ENCODE measurements around the gene GPR180. TPM values are rescaled to one million over a fixed set of nuclear protein-coding genes. Genes with fewer than 3 reads are reported as not detected.

The GPR180 gene
- total RNA-seq, 1 donor from 2014 or later, result 6.5 TPM

DNA sequence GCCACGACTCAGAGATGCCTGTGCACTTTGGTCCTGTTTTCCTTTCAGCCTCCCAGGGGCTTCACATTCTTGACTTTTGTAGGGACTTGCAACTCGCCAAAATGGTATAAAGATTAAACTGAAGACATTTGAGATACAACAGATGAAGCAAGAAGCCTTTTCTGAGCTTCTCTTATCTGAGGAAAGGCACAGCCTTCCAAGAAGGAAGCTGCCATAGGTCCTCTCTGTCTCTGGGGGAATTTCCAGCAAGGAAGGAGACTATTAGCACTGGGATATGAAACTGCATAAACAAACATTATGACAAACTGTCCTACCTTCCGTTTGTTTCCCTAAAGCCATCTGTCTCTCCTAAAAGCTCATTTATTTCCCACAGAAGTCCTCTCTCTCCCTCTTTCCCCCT is 45.0 kb upstream of the GPR180 start:
- Mint-ChIP-seq H3K36me3 (ENCODE audit: unreplicated experiment) (no peaks in the 10 kb centered on the region), H3K4me1 (ENCODE audit: unreplicated experiment) (no peaks in the 10 kb centered on the region), H3K27me3 (ENCODE audit: unreplicated experiment) (no peaks in the 10 kb centered on the region), H3K9me3 (ENCODE audit: unreplicated experiment) (no peaks in the 10 kb centered on the region), H3K27ac (ENCODE audit: unreplicated experiment) (no peak overlapping the region), H3K4me3 (ENCODE audit: unreplicated experiment) (no peak overlapping the region)
- TF ChIP-seq, protein P1, sequence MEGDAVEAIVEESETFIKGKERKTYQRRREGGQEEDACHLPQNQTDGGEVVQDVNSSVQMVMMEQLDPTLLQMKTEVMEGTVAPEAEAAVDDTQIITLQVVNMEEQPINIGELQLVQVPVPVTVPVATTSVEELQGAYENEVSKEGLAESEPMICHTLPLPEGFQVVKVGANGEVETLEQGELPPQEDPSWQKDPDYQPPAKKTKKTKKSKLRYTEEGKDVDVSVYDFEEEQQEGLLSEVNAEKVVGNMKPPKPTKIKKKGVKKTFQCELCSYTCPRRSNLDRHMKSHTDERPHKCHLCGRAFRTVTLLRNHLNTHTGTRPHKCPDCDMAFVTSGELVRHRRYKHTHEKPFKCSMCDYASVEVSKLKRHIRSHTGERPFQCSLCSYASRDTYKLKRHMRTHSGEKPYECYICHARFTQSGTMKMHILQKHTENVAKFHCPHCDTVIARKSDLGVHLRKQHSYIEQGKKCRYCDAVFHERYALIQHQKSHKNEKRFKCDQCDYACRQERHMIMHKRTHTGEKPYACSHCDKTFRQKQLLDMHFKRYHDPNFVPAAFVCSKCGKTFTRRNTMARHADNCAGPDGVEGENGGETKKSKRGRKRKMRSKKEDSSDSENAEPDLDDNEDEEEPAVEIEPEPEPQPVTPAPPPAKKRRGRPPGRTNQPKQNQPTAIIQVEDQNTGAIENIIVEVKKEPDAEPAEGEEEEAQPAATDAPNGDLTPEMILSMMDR (IDR thresholded peaks at IDR 0.05), result no peak
- DNase-seq (ENCODE audit: extremely low spot score, unreplicated experiment), result no peak

DNA sequence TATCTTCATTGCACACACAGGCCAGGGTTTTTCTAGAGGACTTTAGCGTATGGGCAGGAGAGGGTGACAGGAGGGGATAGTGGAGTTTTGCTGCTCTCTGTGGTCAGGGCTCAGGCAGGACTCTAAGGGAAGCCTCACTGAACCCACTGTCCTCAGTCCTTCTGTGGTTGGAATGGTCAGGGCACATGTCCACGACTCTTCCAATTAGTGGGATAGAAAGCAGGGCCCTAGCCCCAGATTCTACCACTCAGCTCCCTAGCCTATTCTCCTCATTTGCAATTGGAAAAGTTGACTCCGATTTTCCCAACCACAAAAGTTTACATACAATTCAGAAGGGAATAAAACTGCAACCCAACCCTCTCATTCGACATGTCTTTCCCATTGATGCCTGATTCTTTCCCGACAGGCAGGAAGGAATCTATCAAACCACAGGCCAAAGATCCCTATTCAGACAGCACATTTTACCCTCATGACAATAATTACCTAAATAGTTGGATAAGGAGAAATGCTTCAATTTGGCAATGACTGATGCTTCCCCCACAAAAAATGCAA is 43.9 kb upstream of the GPR180 start:
- Mint-ChIP-seq H3K27me3 (ENCODE audit: unreplicated experiment) (no peaks in the 10 kb centered on the region), H3K36me3 (ENCODE audit: unreplicated experiment) (no peaks in the 10 kb centered on the region), H3K9me3 (ENCODE audit: unreplicated experiment) (no peaks in the 10 kb centered on the region), H3K27ac (ENCODE audit: unreplicated experiment) (no peak overlapping the region), H3K4me3 (ENCODE audit: unreplicated experiment) (no peak overlapping the region), H3K4me1 (ENCODE audit: unreplicated experiment) (no peaks in the 10 kb centered on the region)
- TF ChIP-seq, protein P1 (IDR thresholded peaks at IDR 0.05), result no peak
- no peak for DNase-seq (ENCODE audit: extremely low spot score, unreplicated experiment)

DNA sequence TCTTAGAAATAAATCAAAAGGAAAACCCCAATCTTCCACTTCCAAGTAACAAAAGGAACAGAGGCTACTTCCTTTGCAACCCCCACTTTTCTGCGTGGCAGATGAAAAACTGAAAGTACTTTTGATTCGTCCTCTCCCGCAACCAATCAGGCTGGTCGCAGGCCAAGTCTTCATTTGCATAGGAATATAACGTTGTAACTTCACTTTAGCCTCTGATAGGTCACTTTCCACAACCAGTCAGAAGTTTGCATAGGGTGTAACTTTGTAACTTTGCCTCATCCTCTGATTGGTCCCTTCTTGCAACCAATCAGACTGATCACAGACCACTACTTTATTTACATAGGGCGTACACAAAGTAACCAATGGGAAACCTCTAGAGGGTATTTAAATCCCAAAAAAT is 42.9 kb upstream of the GPR180 start:
- no peaks in the 10 kb centered on the region for H3K36me3 Mint-ChIP-seq (ENCODE audit: unreplicated experiment)
- H3K9me3 Mint-ChIP-seq (ENCODE audit: unreplicated experiment), result no peaks in the 10 kb centered on the region
- no peak overlapping the region for H3K4me3 Mint-ChIP-seq (ENCODE audit: unreplicated experiment)
- TF ChIP-seq, protein P1 (IDR thresholded peaks at IDR 0.05), result no peak
- no peaks in the 10 kb centered on the region for H3K27me3 Mint-ChIP-seq (ENCODE audit: unreplicated experiment)
- H3K4me1 Mint-ChIP-seq (ENCODE audit: unreplicated experiment), result no peaks in the 10 kb centered on the region
- no peak for DNase-seq (ENCODE audit: extremely low spot score, unreplicated experiment)
- H3K27ac Mint-ChIP-seq (ENCODE audit: unreplicated experiment), result no peak overlapping the region

DNA sequence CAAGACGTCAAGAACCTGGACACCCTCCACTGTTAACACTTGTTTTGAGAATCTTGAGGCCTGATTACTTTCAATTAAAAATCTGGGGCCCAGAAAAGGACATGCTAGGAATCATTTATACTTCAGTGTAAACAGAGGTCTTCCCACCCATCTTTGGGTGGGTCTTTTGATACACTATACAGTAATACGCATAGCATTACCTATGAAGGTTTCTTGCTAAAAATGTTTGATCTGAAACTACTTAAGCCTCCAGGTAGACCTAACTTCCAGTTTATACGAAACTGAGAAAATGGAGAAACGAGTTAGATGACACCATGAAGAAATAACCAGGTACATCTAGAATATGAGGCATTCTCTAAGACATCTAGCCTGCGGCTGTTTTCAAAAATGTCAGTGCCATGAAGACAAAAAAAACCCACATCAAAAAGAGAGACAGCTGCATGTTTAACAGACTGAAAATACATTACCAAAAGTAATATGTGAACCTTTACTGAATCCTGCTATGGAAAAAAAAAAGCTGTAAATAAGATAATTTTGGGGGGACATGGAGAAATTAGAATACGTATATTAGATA is 42.3 kb upstream of the GPR180 start:
- Mint-ChIP-seq H3K27me3 (ENCODE audit: unreplicated experiment) (no peaks in the 10 kb centered on the region), H3K4me1 (ENCODE audit: unreplicated experiment) (no peaks in the 10 kb centered on the region), H3K27ac (ENCODE audit: unreplicated experiment) (no peak overlapping the region), H3K4me3 (ENCODE audit: unreplicated experiment) (no peak overlapping the region), H3K9me3 (ENCODE audit: unreplicated experiment) (no peaks in the 10 kb centered on the region), H3K36me3 (ENCODE audit: unreplicated experiment) (no peaks in the 10 kb centered on the region)
- no peak for DNase-seq (ENCODE audit: extremely low spot score, unreplicated experiment)
- TF ChIP-seq, protein P1 (IDR thresholded peaks at IDR 0.05), result no peak

DNA sequence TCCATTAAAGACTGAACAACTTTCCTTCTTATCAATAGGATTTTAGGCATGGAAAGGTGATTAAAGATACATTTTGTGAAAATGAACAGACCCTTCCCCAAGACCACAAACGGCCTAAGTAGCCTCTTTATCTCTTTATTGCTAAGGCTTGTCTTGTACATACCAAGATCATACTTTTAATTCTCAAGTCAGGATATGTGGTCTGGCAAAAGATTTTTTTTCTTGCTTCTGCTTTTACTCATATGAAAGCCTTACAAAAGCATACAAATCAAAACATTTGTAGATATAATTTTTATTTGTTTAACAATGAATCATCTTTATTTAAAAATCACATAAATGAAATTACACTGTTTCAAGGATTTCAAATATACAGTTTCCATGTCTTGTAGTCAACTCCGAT is 41.5 kb upstream of the GPR180 start:
- no peaks in the 10 kb centered on the region for H3K9me3 Mint-ChIP-seq (ENCODE audit: unreplicated experiment)
- no peak overlapping the region for H3K27ac Mint-ChIP-seq (ENCODE audit: unreplicated experiment)
- H3K27me3 Mint-ChIP-seq (ENCODE audit: unreplicated experiment), result no peaks in the 10 kb centered on the region
- H3K4me3 Mint-ChIP-seq (ENCODE audit: unreplicated experiment), result no peak overlapping the region
- no peaks in the 10 kb centered on the region for H3K36me3 Mint-ChIP-seq (ENCODE audit: unreplicated experiment)
- H3K4me1 Mint-ChIP-seq (ENCODE audit: unreplicated experiment), result no peaks in the 10 kb centered on the region
- no peak for DNase-seq (ENCODE audit: extremely low spot score, unreplicated experiment)
- TF ChIP-seq, protein P1 (IDR thresholded peaks at IDR 0.05), result no peak
